HepG2 (cell line): Measurements from ENCODE around the gene LRRC3. TPM values are rescaled to one million over a fixed set of nuclear protein-coding genes. Genes with fewer than 3 reads are reported as not detected.

ENCODE experiments used
- ATAC-seq: fragments of 200-7000 bp; cut with Tn5 transposase; 3 replicates; pipeline ENCODE4 v1.9.1; 2020; ENCODE audit warnings: mild to moderate bottlenecking, moderate library complexity
- BruUV-seq: library from RNA; stranded (reverse); fragments of 400-500 nt; replicated peaks from 2 replicates; lab custom pipeline; 2021; lab: Mats Ljungman, UMichigan
- CTCF ChIA-PET: fragments of 300-600 bp; formaldehyde crosslinking; extraction: SDS; loops from one replicate; lab custom pipeline; 2021; ENCODE audit warnings: low total read pairs, inconsistent platforms, low intra/inter-chr PET ratio; lab: Yijun Ruan, JAX
- POLR2A ChIA-PET: fragments of 350-600 bp; sonication (Branson Sonifier 250); formaldehyde crosslinking; loops from one replicate; lab custom pipeline; 2020; ENCODE audit warnings: antibody characterized with exemption, inconsistent platforms; lab: Yijun Ruan, JAX
- DNase-seq: peaks from one replicate; pipeline ENCODE4 v3.0.0-alpha.2; 2015; ENCODE audit warnings: low spot score
- FAIRE-seq: peaks from 3 replicates; lab custom pipeline; 2011; peaks lifted over from hg19 to GRCh38; lab: Jason Lieb, UNC
- H2AFZ ChIP-seq: one replicate; pipeline ENCODE4 v1.6.1; 2011; ENCODE audit warnings: low read length, inconsistent platforms
- H3K27ac ChIP-seq: fragments of 300-600 bp; 3 replicates; pipeline ENCODE4 v1.8.0; 2011; ENCODE audit warnings: mixed run types, mild to moderate bottlenecking, mixed read lengths, low read length, inconsistent platforms; ENCODE audit not compliant: insufficient read depth; ENCODE audit errors: extremely low read length
- H3K27me3 ChIP-seq, 2 experiments: fragments of 200-600 bp in 1 of 2; 2 replicates in 1 of 2; 3 replicates in 1 of 2; pipeline versions ENCODE4 v1.6.0 to v1.8.0; 2011; ENCODE audit warnings: low read length in 2 of 2, mild to moderate bottlenecking in 2 of 2, moderate library complexity in 2 of 2, inconsistent platforms in 1 of 2; ENCODE audit not compliant: insufficient read depth in 2 of 2, control insufficient read depth in 1 of 2
- H3K36me3 ChIP-seq, 2 experiments: fragments of 200-600 bp in 1 of 2; replicated peaks in 1 of 2; 2 replicates in 1 of 2; 3 replicates in 1 of 2; pipeline versions ENCODE4 v1.5.1 to v1.8.0; 2011; ENCODE audit warnings: low read length in 2 of 2, inconsistent platforms in 1 of 2; ENCODE audit not compliant: insufficient read depth in 2 of 2, control insufficient read depth in 1 of 2
- H3K4me1 ChIP-seq: 2 replicates; pipeline ENCODE4 v1.5.1; 2012; ENCODE audit warnings: low read length, inconsistent platforms; ENCODE audit not compliant: insufficient read depth
- H3K4me2 ChIP-seq: 2 replicates; pipeline ENCODE4 v1.6.0; 2011; ENCODE audit warnings: low read depth, low read length, inconsistent platforms
- H3K4me3 ChIP-seq, 3 experiments: fragments of 200-600 bp in 1 of 3; sonication (generic), shearing (Covaris generic) in 1 of 3; replicated peaks in 1 of 3; 2 replicates each; pipeline ENCODE4 v1.5.1; 2011 to 2016; ENCODE audit warnings: low read length in 3 of 3, inconsistent platforms in 2 of 3, low read depth in 2 of 3, mild to moderate bottlenecking in 2 of 3, control low read depth in 1 of 3, mixed read lengths in 1 of 3; ENCODE audit not compliant: insufficient read depth in 1 of 3
- H3K79me2 ChIP-seq: one replicate; pipeline ENCODE4 v1.6.1; 2011; ENCODE audit warnings: low read length, inconsistent platforms; ENCODE audit not compliant: insufficient read depth
- H3K9ac ChIP-seq: 2 replicates; pipeline ENCODE4 v1.6.0; 2011; ENCODE audit warnings: mild to moderate bottlenecking, low read depth, low read length, inconsistent platforms; ENCODE audit not compliant: insufficient read depth
- H3K9me3 ChIP-seq: 2 replicates; pipeline ENCODE4 v1.5.1; 2012; ENCODE audit warnings: mild to moderate bottlenecking, low read length
- H4K20me1 ChIP-seq: 2 replicates; pipeline ENCODE4 v1.6.0; 2011; ENCODE audit warnings: inconsistent platforms, mild to moderate bottlenecking, low read length, moderate library complexity; ENCODE audit not compliant: insufficient read depth
- ONECUT2 ChIP-seq: sonication (generic); formaldehyde crosslinking; IDR thresholded peaks from 2 replicates; pipeline ENCODE4 v1.4.0; 2020; ENCODE audit warnings: missing genetic modification reagents
- PCBP1 ChIP-seq: fragments of 200-400 bp; formaldehyde crosslinking; IDR thresholded peaks from 2 replicates; pipeline ENCODE4 v1.6.1; 2017; ENCODE audit warnings: mild to moderate bottlenecking, low read depth, low read length, borderline replicate concordance
- ZBTB44 ChIP-seq: sonication (generic); formaldehyde crosslinking; IDR thresholded peaks from 2 replicates; pipeline ENCODE4 v1.4.0; 2020; ENCODE audit warnings: missing genetic modification reagents
- ZFP62 ChIP-seq: sonication (generic); formaldehyde crosslinking; IDR thresholded peaks from 2 replicates; pipeline ENCODE4 v1.4.0; 2020; ENCODE audit warnings: missing genetic modification reagents
- ZNF280B ChIP-seq: sonication (generic); formaldehyde crosslinking; IDR thresholded peaks from 2 replicates; pipeline ENCODE4 v1.5.0; 2020; ENCODE audit warnings: missing genetic modification reagents, mild to moderate bottlenecking, borderline replicate concordance
- ZNF713 ChIP-seq: sonication (generic); formaldehyde crosslinking; IDR thresholded peaks from 2 replicates; pipeline ENCODE4 v1.4.0; 2020; ENCODE audit warnings: mild to moderate bottlenecking, missing genetic modification reagents
- ZNF737 ChIP-seq: sonication (generic); formaldehyde crosslinking; IDR thresholded peaks from 2 replicates; pipeline ENCODE4 v1.5.0; 2020; ENCODE audit warnings: missing genetic modification reagents, mild to moderate bottlenecking, borderline replicate concordance
- ZNF782 ChIP-seq: sonication (generic); formaldehyde crosslinking; IDR thresholded peaks from 2 replicates; pipeline ENCODE4 v1.4.0; 2020; ENCODE audit warnings: missing genetic modification reagents, mild to moderate bottlenecking, borderline replicate concordance
- ZNF788 ChIP-seq: sonication (generic); formaldehyde crosslinking; IDR thresholded peaks from 2 replicates; pipeline ENCODE4 v1.5.0; 2020; ENCODE audit warnings: mild to moderate bottlenecking, missing genetic modification reagents, borderline replicate concordance
- WGBS: methylation state at CpG from one replicate; pipeline ENCODE4 v1.1.6; 2017; ENCODE audit warnings: low lambda C conversion rate; 5-methylcytosine and 5-hydroxymethylcytosine counted together
- in situ Hi-C: cut with HindIII; loops from 2 replicates; pipeline ENCODE4 v1.10.0; 2017; ENCODE audit warnings: low pct_unique_long_range_greater_than_20kb; ENCODE audit not compliant: extremely low pct_ligation_motif_present
- intact Hi-C: fragments of 100-400 bp; cut with micrococcal nuclease; formaldehyde crosslinking; loops from one replicate; pipeline ENCODE4 v1.10.0; 2022; ENCODE audit not compliant: unreplicated experiment
- polyA plus RNA-seq, 8 experiments: library from polyadenylated mRNA; depleted of rRNA in 3 of 8; stranded (reverse) in 7 of 8; unstranded in 1 of 8; fragments of >200 nt; fragmentation: Illumina TruSeq in 4 of 8; extraction: Trizol in 4 of 8; gene quantifications; 2 replicates each; pipeline versions ENCODE4 v1.2.1 to v1.2.3, GENCODE V29; 2011 to 2016; ENCODE audit warnings: low read depth in 4 of 8, missing spikeins in 1 of 8, mixed read lengths in 1 of 8; ENCODE audit not compliant: insufficient read depth in 1 of 8
- total RNA-seq, 5 experiments: library from RNA; depleted of rRNA; stranded (reverse); fragments of >200 nt; fragmentation: Illumina TruSeq; extraction: Trizol; gene quantifications; 2 replicates each; pipeline ENCODE4 v1.2.3, GENCODE V29; 2016; ENCODE audit warnings: low read depth in 1 of 5
- TF ChIP-seq, protein P1 (sequence below): sonication (generic); formaldehyde crosslinking; IDR thresholded peaks from 2 replicates; pipeline ENCODE4 v1.4.0; 2020; ENCODE audit warnings: missing genetic modification reagents, low read depth, mild to moderate bottlenecking, borderline replicate concordance

LRRC3 gene
- total and polyA plus RNA-seq, 2 of the 13 experiments (the other 11 are each of a cell fraction or from before 2014, with no cell fraction given) = 4.8 to 16.5 TPM

DNA sequence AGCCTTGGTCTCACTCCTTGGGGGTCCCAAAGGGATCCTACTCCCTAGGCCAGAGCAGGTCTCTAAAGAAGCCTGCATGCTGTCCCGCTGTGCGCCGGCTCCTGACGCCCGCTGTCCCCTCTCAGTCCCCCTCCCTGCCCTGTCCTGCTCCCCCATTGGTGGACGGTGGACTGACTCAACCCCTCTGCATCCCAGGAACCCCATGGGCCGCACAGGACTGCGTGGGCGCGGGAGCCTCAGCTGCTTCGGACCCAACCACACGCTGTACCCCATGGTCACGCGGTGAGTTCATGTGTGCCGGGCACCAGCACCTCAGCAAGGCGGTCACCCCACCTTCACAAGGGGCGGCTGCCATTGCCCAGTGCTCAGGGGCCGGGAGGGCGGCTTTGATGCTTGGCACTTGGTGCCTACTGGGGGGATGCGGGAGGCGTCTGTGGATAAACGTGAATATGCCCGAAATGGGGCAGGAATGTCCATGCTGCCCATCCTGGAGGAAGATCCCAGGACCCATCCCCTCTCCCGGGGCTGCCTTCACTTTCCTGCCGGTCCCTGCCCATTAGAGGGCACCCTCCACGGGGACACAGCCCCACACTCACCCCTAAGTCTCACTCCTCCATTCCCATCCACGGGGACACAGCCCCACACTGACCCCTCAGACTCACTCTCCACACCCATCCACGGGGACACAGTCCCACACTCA is 20.2 kb upstream of the LRRC3 start:
- Histone ChIP-seq H3K4me1 (peaks cover 17% of the 10 kb centered on the region), H3K9me3 (peaks cover 1% of the 10 kb centered on the region; the same call in 1 of the 2 replicates), H3K4me3 (no peak overlapping the region), H3K27ac (no peak overlapping the region), H4K20me1 (no peaks in the 10 kb centered on the region), H3K36me3 (no peaks in the 10 kb centered on the region), H3K79me2 (no peaks in the 10 kb centered on the region), H3K4me2 (no peak overlapping the region), H2AFZ (no peak overlapping the region), H3K9ac (no peak overlapping the region), H3K27me3 (peaks cover 4 to 37% of the 10 kb centered on the region in 2 experiments; a peak in 4 of 5 replicates)
- in situ Hi-C loops = no loop called here
- DNase-seq = no peak
- WGBS = 56% methylated on average over 26 of the region's 28 CpGs
- FAIRE-seq = no peak
- BruUV-seq = no TSS peak
- intact Hi-C loops = loop anchor here (10.0 kb wide), 1 partner anchor 70 kb away; no protein-coding TSS in a partner anchor
- CTCF ChIA-PET = no interaction called here
- no peak for ATAC-seq
- TF ChIP-seq ZNF280B (CRISPR knock-in tag) (no peak), ZNF713 (CRISPR knock-in tag) (no peak), ZNF788 (CRISPR knock-in tag) (no peak), PCBP1 (no peak), ONECUT2 (no peak), ZBTB44 (no peak), ZNF737 (CRISPR knock-in tag) (no peak), ZFP62 (CRISPR knock-in tag) (no peak), ZNF782 (no peak)
- TF ChIP-seq, protein P1, sequence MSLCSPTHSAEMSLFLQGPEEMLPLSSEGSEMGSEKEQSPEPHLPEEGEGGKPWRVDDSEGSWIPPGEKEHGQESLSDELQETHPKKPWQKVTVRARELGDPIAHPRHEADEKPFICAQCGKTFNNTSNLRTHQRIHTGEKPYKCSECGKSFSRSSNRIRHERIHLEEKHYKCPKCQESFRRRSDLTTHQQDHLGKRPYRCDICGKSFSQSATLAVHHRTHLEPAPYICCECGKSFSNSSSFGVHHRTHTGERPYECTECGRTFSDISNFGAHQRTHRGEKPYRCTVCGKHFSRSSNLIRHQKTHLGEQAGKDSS = no peak
- POLR2A ChIA-PET = no interaction called here
